Cardiac ventricle fibroblast (primary cell): Measurements from ENCODE around the gene USP19. TPM values are rescaled to one million over a fixed set of nuclear protein-coding genes. Genes with fewer than 3 reads are reported as not detected.

Experiments used
- total RNA-seq: library from RNA; depleted of rRNA; stranded (reverse); fragments of >200 nt; gene quantifications from 2 replicates; pipeline ENCODE4 v1.2.3, GENCODE V29; 2015

USP19 gene, protein sequence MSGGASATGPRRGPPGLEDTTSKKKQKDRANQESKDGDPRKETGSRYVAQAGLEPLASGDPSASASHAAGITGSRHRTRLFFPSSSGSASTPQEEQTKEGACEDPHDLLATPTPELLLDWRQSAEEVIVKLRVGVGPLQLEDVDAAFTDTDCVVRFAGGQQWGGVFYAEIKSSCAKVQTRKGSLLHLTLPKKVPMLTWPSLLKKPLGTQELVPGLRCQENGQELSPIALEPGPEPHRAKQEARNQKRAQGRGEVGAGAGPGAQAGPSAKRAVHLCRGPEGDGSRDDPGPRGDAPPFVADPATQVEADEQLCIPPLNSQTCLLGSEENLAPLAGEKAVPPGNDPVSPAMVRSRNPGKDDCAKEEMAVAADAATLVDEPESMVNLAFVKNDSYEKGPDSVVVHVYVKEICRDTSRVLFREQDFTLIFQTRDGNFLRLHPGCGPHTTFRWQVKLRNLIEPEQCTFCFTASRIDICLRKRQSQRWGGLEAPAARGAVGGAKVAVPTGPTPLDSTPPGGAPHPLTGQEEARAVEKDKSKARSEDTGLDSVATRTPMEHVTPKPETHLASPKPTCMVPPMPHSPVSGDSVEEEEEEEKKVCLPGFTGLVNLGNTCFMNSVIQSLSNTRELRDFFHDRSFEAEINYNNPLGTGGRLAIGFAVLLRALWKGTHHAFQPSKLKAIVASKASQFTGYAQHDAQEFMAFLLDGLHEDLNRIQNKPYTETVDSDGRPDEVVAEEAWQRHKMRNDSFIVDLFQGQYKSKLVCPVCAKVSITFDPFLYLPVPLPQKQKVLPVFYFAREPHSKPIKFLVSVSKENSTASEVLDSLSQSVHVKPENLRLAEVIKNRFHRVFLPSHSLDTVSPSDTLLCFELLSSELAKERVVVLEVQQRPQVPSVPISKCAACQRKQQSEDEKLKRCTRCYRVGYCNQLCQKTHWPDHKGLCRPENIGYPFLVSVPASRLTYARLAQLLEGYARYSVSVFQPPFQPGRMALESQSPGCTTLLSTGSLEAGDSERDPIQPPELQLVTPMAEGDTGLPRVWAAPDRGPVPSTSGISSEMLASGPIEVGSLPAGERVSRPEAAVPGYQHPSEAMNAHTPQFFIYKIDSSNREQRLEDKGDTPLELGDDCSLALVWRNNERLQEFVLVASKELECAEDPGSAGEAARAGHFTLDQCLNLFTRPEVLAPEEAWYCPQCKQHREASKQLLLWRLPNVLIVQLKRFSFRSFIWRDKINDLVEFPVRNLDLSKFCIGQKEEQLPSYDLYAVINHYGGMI (N-terminal part only)
- total RNA-seq, result 36.4 and 37.6 TPM in 2 replicates

GRCh38 chr3:49120438-49121131 lies at the start of gene USP19:
Gene USP19 (minus strand): TSS chr3:49120823. CDS start chr3:49119145, 1,678 bp downstream.

GRCh38 chr3:49165771-49166751 lies 45.4 kb upstream of the USP19 start, which contains the start of gene CCDC71:
Gene CCDC71 (minus strand): TSS chr3:49166331. CDS start chr3:49164208, 2,123 bp downstream.

GRCh38 chr3:49132437-49133225 lies 12.0 kb upstream of the USP19 start, which contains the start of gene LAMB2:
Gene LAMB2 (minus strand): TSS chr3:49133050. CDS start chr3:49132867, 183 bp downstream.

GRCh38 chr3:49104427-49105291 lies 16.0 kb downstream of the USP19 start, which contains the start of gene QARS1:
Gene QARS1 (minus strand): TSS chr3:49104757. CDS start chr3:49104733, 24 bp downstream.

GRCh38 chr3:49093853-49094767 lies 26.5 kb downstream of the USP19 start, which contains the start of gene QRICH1:
Gene QRICH1 (minus strand): TSS chr3:49094071. CDS start chr3:49077017, 17,054 bp downstream.

Other genes starting within 250 kb of the USP19 start
- 15.5 and 16.7 TPM in 2 replicates for gene SLC25A20, start 221.9 kb downstream of the USP19 start, total RNA-seq
- 33.6 and 41.9 TPM in 2 replicates for gene ARIH2, start 202.0 kb downstream of the USP19 start, total RNA-seq
- 23.0 and 27.6 TPM in 2 replicates for gene P4HTM, start 130.6 kb downstream of the USP19 start, total RNA-seq
- gene WDR6, start 113.4 kb downstream of the USP19 start, total RNA-seq, result 70.8 and 72.8 TPM in 2 replicates
- 38.5 and 40.8 TPM in 2 replicates for gene DALRD3, start 102.2 kb downstream of the USP19 start, total RNA-seq
- gene NDUFAF3, start 98.7 kb downstream of the USP19 start, total RNA-seq, result 48.8 and 52.8 TPM in 2 replicates
- gene IMPDH2, start 91.4 kb downstream of the USP19 start, total RNA-seq, result 267 and 271 TPM in 2 replicates
- gene QRICH1, start 26.8 kb downstream of the USP19 start, total RNA-seq, result 41.1 and 45.7 TPM in 2 replicates
- gene QARS1, start 16.1 kb downstream of the USP19 start, total RNA-seq, result 191 and 207 TPM in 2 replicates
- gene LAMB2, start 12.2 kb upstream of the USP19 start, total RNA-seq, result 692 and 725 TPM in 2 replicates
- gene CCDC71, start 45.5 kb upstream of the USP19 start, total RNA-seq, result 24.3 and 27.9 TPM in 2 replicates
- 19.4 and 19.7 TPM in 2 replicates for gene KLHDC8B, start 50.8 kb upstream of the USP19 start, total RNA-seq
- 0.75 and 1.1 TPM in 2 replicates for gene C3orf62, start 156.4 kb upstream of the USP19 start, total RNA-seq
- gene USP4, start 219.2 kb upstream of the USP19 start, total RNA-seq, result 13.8 and 16.8 TPM in 2 replicates
- 286 and 311 TPM in 2 replicates for gene GPX1, start 237.5 kb upstream of the USP19 start, total RNA-seq